Upper lobe of left lung (tissue), 4 donors: ENCODE data around the gene ANKS1B.

Experiments
- POLR2A ChIP-seq, 4 donors: fragments of 450-650 bp; IDR thresholded peaks; one replicate each; pipeline ENCODE4 v1.5.1; 2016 to 2017; ENCODE audit warnings: antibody characterized with exemption in 4 of 4, mild to moderate bottlenecking in 2 of 4
- POLR2AphosphoS5 ChIP-seq, 2 donors: sonication (generic); formaldehyde crosslinking; IDR thresholded peaks; one replicate each; pipeline ENCODE4 v1.5.1; 2017; ENCODE audit warnings: antibody characterized with exemption in 2 of 2

DNA sequence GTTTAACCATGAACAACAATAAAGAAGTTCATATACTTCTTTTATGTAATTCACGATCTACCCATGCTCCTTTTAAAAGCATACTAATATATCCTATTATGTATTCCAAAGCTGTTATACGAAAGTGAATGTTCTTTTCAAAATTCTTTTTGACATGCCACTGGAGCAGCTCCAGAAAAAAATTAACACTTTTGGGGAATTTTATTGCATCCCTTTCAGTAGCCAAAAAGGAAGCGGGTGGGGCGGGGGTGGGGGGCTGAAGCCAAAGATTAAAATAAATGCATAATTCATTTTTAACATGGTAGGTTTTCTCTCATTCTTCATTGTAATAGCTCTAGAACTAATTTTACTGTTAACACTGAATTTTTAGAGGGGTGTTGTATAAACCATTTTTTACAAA, 123.0 kb downstream of the ANKS1B start:
- no peak for TF ChIP-seq POLR2A (IDR thresholded peaks at IDR 0.05)
- TF ChIP-seq POLR2AphosphoS5 (IDR thresholded peaks at IDR 0.05): no peak
